HG03457 (cell line): Measurements from ENCODE around the gene MICALL2.

ENCODE experiments used
- ATAC-seq: cut with Tn5 transposase; IDR thresholded peaks from one replicate; pipeline ENCODE4 v1.9.1; 2021; ENCODE audit warnings: moderate number of reproducible peaks; ENCODE audit not compliant: unreplicated experiment

Gene MICALL2

GRCh38 chr7:1397491-1398327 lies 61.6 kb downstream of the MICALL2 start:
- ATAC-seq = no peak

GRCh38 chr7:1396195-1396594 lies 63.1 kb downstream of the MICALL2 start:
- ATAC-seq = no peak

- no peak for ATAC-seq
These were observed 63.8 kb downstream of the MICALL2 start for GRCh38 chr7:1395211-1396070.

GRCh38 chr7:1394371-1394770 lies 64.9 kb downstream of the MICALL2 start:
- no peak for ATAC-seq

- no peak for ATAC-seq
These were observed 65.8 kb downstream of the MICALL2 start for GRCh38 chr7:1393421-1393820.

- ATAC-seq = no peak
These were observed 66.7 kb downstream of the MICALL2 start for GRCh38 chr7:1392556-1392955.

GRCh38 chr7:1391449-1391848 lies 67.8 kb downstream of the MICALL2 start:
- no peak for ATAC-seq

- ATAC-seq = no peak
These were observed 70.5 kb downstream of the MICALL2 start for GRCh38 chr7:1388703-1389335.

GRCh38 chr7:1388021-1388702 lies 71.1 kb downstream of the MICALL2 start:
- ATAC-seq = no peak

GRCh38 chr7:1387261-1387660 lies 72.0 kb downstream of the MICALL2 start:
- ATAC-seq = no peak

- no peak for ATAC-seq
These were observed 72.5 kb downstream of the MICALL2 start for GRCh38 chr7:1386623-1387220.

- no peak for ATAC-seq
These were observed 73.3 kb downstream of the MICALL2 start for GRCh38 chr7:1385809-1386622.

- ATAC-seq = no peak
These were observed 74.0 kb downstream of the MICALL2 start for GRCh38 chr7:1385086-1385808.
